Measurements from ENCODE around the gene GMFB.
A peak's percentile ranks its signal among the peaks of the same experiment; 100 is the strongest.

GMFB gene

DNA sequence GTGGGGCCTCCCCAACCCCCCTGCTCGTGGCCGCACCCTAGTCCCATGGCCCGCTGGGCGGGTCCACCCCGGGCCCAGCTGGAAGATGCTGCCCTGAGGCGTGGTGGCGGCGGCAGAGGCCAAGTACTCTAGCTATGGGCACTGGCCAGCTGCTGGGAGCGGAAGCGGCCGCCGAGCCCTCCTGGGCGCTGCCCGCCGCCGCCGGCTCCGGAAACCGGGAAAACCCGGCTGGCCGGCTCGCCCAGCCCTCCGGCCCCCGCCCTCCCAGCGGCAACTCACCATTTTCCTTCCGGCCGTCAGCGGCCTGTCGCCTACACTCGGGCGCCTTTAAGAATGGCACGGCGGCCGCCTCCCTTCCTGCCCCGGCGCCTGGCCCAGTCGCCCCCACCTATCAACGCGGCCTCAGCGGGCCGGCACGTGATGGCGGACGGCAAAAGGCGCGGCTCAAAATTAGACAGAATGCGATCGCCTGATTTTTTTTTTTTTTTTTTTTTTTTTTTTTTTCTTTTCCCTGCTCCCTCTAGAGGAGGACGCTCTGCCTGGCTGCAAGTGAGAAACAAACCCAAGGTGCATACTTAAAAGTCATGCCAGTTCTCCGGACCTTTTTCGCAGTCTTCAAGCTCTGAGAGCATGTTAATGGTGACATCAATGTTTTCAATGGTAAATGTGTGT, at the start of gene GMFB:
Gene GMFB, minus strand, starts transcription at position 335 of the 672 bp plus-strand sequence. Its CDS starts 53 bp downstream, at position 282.
- DNase-seq (ENCODE audit: low read depth in 2 of 2), result peak; percentile 70 to 84

DNA sequence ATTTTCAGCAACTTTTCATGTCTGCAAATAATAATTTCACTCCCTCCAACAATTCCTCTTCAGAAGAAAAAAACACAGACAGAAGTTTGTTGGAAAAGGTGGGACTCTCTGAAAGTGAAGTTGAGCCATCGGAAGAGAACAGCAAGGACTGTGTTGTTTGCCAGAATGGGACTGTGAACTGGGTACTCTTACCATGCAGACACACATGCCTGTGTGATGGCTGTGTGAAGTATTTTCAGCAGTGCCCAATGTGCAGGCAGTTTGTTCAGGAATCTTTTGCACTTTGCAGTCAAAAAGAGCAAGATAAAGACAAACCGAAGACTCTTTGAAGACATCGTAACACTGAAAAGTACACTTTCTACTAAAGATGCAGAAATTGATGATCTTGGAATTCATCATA, 49.3 kb upstream of the GMFB start:
- DNase-seq (ENCODE audit: low read depth in 2 of 2), result no peak

GRCh38 chr14:54537651-54538050, 48.9 kb upstream of the GMFB start:
- no peak for DNase-seq (ENCODE audit: low read depth in 2 of 2)

DNA sequence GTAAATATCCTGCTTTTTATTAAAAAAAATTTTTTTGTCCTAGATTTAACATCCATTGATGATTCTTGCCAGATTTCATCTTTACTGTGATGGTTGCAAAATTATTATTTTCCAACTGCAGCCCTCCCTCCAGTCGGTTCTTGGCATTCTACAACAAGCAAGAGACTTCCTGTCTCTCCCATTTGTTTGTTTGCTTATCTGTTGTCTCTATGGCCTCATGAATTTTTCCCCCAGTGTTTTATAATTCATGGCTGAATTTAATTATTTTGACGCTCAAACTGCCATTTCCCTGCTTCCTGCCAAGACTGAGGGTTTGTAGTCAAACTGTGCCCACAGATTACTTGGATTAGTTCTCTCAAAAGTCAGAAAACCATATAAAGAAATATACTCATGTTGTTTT, 46.9 kb upstream of the GMFB start:
- DNase-seq (ENCODE audit: low read depth in 2 of 2), result no peak

GRCh38 chr14:54535126-54535525, 46.3 kb upstream of the GMFB start:
- no peak for DNase-seq (ENCODE audit: low read depth in 2 of 2)

GRCh38 chr14:54533100-54533499, 44.3 kb upstream of the GMFB start:
- no peak for DNase-seq (ENCODE audit: low read depth in 2 of 2)

DNA sequence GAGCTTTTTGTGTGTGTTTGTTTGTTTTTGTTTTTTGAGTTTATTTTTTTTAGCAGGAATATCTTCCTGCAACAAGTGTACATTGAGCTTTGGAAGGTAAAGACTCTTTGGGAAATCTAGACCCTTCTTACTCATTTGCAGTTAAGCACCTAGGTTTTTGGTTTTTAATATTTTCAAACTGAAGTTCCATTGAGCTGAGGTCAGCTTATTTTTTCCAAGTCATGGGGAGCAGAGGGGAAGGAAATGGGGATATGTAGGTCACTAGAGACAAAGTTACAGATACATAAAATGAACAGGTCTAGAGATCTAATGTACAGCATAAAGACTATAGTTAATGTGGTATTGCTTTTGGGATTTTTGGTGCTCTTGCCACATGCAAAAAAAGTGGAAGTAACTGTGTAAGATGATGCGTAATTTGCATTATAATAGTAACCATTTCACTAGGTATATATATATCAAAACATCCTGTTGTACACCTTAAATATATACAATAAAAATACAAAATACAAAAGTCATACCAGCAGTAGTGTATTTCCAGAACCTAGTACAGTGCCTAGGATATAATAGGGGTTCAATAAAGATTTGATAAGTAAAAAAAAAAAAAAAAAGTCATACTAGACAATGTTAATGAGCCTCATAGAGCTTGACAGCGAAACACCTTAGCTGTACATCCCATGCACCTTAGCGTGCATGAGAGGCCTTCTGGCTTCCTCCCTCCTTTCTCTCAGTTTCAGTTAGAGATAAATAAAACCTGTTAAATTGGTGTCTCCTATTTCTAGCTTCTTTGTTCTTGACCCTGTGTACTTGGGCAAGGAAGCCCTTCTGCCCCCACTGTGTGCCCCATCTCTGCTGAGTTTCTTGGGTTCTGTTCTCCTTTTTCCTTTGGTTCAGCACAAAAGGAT, 43.6 kb upstream of the GMFB start:
- no peak for DNase-seq (ENCODE audit: low read depth in 2 of 2)

DNA sequence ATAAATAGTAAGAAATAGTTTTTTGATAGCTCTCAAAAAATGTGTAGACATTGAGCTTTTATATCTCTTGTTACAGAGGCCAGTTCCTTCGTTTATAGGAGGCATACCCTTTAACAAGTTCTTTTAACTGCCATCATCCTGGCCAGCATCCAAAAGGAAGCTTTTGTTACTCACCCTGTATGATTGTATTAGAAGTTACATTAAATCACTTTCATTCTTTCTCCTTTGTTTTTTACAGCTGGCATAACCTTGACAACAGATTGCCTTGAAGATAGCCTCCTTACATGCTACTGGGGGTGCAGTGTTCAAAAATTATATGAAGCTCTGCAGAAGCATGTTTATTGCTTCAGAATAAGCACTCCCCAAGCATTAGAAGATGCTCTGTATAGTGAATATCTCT, 41.0 kb upstream of the GMFB start:
- DNase-seq (ENCODE audit: low read depth in 2 of 2), result no peak

GRCh38 chr14:54528973-54529372, 40.2 kb upstream of the GMFB start:
- DNase-seq (ENCODE audit: low read depth in 2 of 2), result no peak

DNA sequence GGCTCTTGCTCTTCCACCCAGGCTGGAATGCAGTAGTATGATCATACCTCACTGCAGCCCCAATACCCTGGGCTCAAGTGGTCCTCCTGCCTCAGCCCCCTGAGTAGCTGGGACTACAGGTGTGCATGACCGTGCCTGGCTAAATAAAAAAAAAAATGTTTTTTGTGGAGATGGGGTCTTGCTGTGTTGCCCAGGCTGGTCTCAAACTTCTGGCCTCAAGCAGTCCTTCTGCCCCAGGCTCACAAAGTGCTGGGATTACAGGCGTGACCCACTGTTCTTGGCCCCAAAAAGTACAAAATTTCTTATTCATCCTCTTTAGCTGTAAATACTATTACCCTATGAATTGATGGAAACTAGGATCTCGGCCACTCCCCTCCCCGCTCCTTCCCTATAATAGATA, 35.6 kb upstream of the GMFB start:
- no peak for DNase-seq (ENCODE audit: low read depth in 2 of 2)

GRCh38 chr14:54516709-54517108, 27.9 kb upstream of the GMFB start:
- no peak for DNase-seq (ENCODE audit: low read depth in 2 of 2)

DNA sequence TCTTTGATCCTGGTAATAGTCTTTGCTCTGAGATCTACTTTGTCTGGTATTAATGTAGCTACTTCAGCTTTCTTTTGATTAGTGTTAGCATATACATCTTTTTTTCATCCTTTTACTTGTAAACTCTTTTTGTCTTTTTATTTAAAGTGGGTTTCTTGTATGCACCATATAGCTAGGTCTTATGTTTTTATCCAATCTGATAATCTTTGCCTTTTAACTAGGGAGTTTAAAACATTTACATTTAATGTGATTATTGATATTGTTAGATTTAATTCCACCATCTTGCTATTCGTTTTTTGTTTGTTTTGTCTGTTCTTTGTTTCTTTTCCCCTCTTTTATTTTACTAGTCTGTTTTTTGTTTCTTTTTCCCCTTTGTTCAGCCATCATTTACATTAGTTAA, 26.9 kb upstream of the GMFB start:
- DNase-seq (ENCODE audit: low read depth in 2 of 2), result no peak

DNA sequence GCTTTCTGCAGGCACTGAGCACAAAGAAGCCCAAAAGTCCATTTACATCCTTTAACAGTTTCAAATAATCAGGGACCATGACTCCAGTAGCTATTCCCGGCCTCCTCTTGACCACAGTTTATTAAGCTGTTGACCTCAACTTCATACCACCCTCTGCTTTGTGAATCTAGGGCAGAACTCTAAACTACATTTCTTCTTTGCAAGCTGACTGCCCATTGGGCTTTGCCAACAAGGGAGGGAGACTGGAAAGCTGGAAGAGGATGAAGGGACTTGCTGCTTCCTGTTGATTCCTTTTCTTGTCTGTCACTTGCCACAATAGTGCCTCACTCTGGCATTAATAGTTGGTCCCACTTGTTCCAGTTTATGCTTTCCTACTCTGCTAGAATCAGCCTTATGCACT, 23.6 kb upstream of the GMFB start:
- no peak for DNase-seq (ENCODE audit: low read depth in 2 of 2)

- DNase-seq (ENCODE audit: low read depth in 2 of 2), result peak; percentile 86 to 95
Measured at GRCh38 chr14:54509546-54510501, 21.0 kb upstream of the GMFB start, which contains the start of gene CGRRF1. Gene CGRRF1, plus strand, starts transcription at chr14:54509906. Its CDS starts 54 bp downstream, at chr14:54509960.

- no peak for DNase-seq (ENCODE audit: low read depth in 2 of 2)
Measured at GRCh38 chr14:54503486-54503885, 14.7 kb upstream of the GMFB start.

- no peak for DNase-seq (ENCODE audit: low read depth in 2 of 2)
Measured at GRCh38 chr14:54502602-54503001, 13.8 kb upstream of the GMFB start.

DNA sequence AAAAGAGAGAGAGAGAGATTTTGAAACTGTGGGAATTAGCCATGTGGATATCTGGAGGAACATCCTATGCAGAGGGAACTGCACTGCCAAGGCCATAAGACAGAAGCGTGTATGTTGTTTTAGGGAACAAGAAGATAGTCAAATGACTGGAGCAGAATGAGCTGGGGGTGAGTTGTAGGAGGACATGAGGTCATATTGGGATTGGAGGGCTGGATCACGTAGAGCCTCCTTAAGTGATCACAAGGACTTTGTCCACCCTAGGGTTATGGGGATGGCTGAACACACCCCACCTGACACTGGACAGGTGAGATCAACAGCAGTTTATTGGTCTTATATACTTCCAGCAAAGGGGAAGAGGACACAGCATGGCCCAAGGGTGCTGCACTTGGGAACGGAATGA, 12.7 kb upstream of the GMFB start:
- DNase-seq (ENCODE audit: low read depth in 2 of 2), result no peak

GRCh38 chr14:54500744-54501143, 12.0 kb upstream of the GMFB start:
- DNase-seq (ENCODE audit: low read depth in 2 of 2), result no peak

- DNase-seq (ENCODE audit: low read depth in 2 of 2), result no peak
Measured at GRCh38 chr14:54498579-54498978, 9.8 kb upstream of the GMFB start.

DNA sequence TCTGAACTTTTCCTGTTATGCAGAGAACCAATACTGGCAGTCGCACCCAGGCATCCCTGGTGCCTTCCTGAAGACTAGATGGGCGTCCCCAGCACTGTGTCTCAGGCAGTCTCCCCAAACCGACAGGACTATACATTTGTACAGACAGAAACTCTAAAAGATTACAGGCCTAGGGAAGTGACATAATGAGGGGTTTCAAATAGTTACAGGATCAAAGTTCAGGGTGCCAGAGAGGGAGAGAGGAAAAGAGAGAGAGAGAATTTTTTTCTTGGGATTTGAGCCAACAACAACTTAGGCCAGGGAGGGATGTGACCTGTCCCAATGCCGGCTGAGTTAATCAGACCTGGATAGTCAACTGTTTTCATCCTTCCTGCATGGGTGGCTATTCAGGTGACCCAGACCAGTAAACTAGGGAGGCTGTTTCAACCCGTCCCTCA, 9.3 kb upstream of the GMFB start:
- DNase-seq (ENCODE audit: low read depth in 2 of 2), result no peak

DNA sequence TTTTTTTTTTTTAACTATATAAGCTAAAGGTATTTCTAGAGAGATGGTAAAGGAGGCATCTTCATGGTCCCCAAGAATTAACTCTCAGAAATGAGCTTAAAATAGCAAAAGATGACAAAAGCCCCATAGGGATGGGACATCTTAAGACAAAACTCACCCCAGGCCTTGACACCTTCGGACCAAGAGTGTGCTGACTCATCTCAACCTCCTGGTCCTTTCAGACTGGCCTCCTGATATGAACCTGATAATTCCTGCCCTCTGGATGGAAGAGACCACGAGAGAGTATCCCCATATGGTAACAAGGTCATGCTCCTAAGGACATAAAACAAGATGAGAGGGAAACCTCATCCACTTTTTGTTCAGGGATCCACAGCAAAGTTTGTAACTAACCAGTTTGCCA, 8.4 kb upstream of the GMFB start:
- no peak for DNase-seq (ENCODE audit: low read depth in 2 of 2)

DNA sequence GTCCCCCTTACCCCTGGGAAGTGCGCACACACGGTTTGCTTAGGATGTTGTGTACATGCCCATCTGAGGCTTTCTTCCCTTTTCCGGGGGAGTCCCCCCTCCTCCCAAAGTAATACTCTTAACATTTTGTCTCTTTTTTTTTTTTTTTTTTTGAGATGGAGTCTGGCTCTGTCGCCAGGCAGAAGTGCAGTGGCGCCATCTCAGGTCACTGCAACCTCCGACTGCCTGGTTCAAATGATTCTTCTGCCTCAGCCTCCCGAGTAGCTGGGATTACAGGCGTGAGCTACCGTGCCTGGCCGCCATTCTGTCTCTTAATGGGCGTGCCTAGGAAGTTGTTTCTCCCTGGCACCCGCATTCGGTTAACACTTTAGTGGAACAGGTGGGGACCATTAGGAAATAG, 4.5 kb upstream of the GMFB start:
- DNase-seq (ENCODE audit: low read depth in 2 of 2), result no peak

Data from stimulated activated CD8-positive, alpha-beta memory T cell treated with anti-CD3 and anti-CD28 coated beads, Interleukin-7, amount 100 ng/mL, for 4 hours (primary cell).